HCT116 (cell line): ENCODE measurements around the gene RSPH4A. TPM values are rescaled to one million over a fixed set of nuclear protein-coding genes. Genes with fewer than 3 reads are reported as not detected.
"Not testable (repeated sequence)": the region's sequence is repeated elsewhere in the genome, so short reads cannot be mapped to it uniquely, and the experiment has no call there.

Experiments used
- ATAC-seq: fragments of 200-7000 bp; cut with Tn5 transposase; 2 replicates; pipeline ENCODE4 v1.9.1; 2020; ENCODE audit warnings: mild to moderate bottlenecking, moderate library complexity
- BruUV-seq: library from RNA; stranded (reverse); fragments of 400-500 nt; replicated peaks from 2 replicates; lab custom pipeline; 2021; lab: Mats Ljungman, UMichigan
- CTCF ChIA-PET: fragments of 300-600 bp; sonication (Branson Sonifier 250); formaldehyde crosslinking; loops from one replicate; lab custom pipeline; 2021; ENCODE audit warnings: antibody characterized with exemption; lab: Charles Lee
- POLR2A ChIA-PET: fragments of 300-600, 350-600 bp; sonication (Branson Sonifier 250); formaldehyde crosslinking; loops from one replicate; lab custom pipeline; 2021; ENCODE audit warnings: antibody characterized with exemption; lab: Charles Lee
- RAD21 ChIA-PET, 2 experiments: fragments of 300-600 bp; sonication (Branson Sonifier 250); formaldehyde crosslinking; loops; one replicate each; lab custom pipeline; 2023; ENCODE audit warnings: low total read pairs in 2 of 2; ENCODE audit not compliant: uncharacterized antibody in 2 of 2, unreplicated experiment in 2 of 2, low non-redundant PET in 1 of 2; lab: Charles Lee
- DNase-seq: peaks from one replicate; pipeline ENCODE4 v3.0.0-alpha.2; 2010; ENCODE audit warnings: low read depth, low spot score
- H2AFZ ChIP-seq: fragments of 200-600 bp; shearing (Covaris generic), sonication (generic); 2 replicates; pipeline ENCODE4 v1.6.1; 2017; ENCODE audit warnings: low read depth, mixed run types, mixed read lengths, antibody characterized with exemption, low read length; ENCODE audit not compliant: poor library complexity, severe bottlenecking
- H3K27ac ChIP-seq: 2 replicates; pipeline ENCODE4 v1.5.1; 2012; ENCODE audit warnings: low read depth, low read length
- H3K27me3 ChIP-seq: fragments of 200-600 bp; sonication (generic); 2 replicates; pipeline ENCODE4 v1.6.1; 2016; ENCODE audit warnings: mixed run types, low read length, mixed read lengths; ENCODE audit not compliant: insufficient read depth
- H3K36me3 ChIP-seq, 2 experiments: fragments of 200-500 bp in 1 of 2; fragments of 200-600 bp in 1 of 2; sonication (Bioruptor generic) in 1 of 2; sonication (generic) in 1 of 2; 2 replicates each; pipeline versions ENCODE4 v1.5.1 to v1.6.1; 2014 to 2016; ENCODE audit warnings: low read length in 2 of 2, inconsistent platforms in 1 of 2, mixed read lengths in 1 of 2, mixed run types in 1 of 2; ENCODE audit not compliant: insufficient read depth in 2 of 2, control insufficient read depth in 1 of 2
- H3K4me1 ChIP-seq, 2 experiments: fragments of 200-600 bp in 1 of 2; sonication (generic) in 1 of 2; 2 replicates each; pipeline versions ENCODE4 v1.5.1 to v1.6.1; 2012 to 2017; ENCODE audit warnings: low read length in 2 of 2, inconsistent platforms in 1 of 2, mild to moderate bottlenecking in 1 of 2, mixed read lengths in 1 of 2, mixed run types in 1 of 2, moderate library complexity in 1 of 2; ENCODE audit not compliant: insufficient read depth in 2 of 2, control insufficient read depth in 1 of 2
- H3K4me2 ChIP-seq: fragments of 200-600 bp; sonication (generic); 2 replicates; pipeline ENCODE4 v1.6.1; 2017; ENCODE audit warnings: mixed run types, low read length, mixed read lengths
- H3K4me3 ChIP-seq, 2 experiments: fragments of 200-600 bp in 1 of 2; sonication (generic) in 1 of 2; replicated peaks in 1 of 2; 2 replicates each; pipeline ENCODE4 v1.5.1; 2011 to 2016; ENCODE audit warnings: low read length in 2 of 2, control low read depth in 1 of 2, low read depth in 1 of 2, mild to moderate bottlenecking in 1 of 2, mixed read lengths in 1 of 2, mixed run types in 1 of 2
- H3K79me2 ChIP-seq: fragments of 200-600 bp; sonication (generic); 2 replicates; pipeline ENCODE4 v1.6.1; 2017; ENCODE audit warnings: mild to moderate bottlenecking, mixed run types, low read length, moderate library complexity, mixed read lengths; ENCODE audit not compliant: insufficient read depth
- H3K9ac ChIP-seq: fragments of 200-600 bp; sonication (generic); 2 replicates; pipeline ENCODE4 v1.6.1; 2016; ENCODE audit warnings: low read length, mixed read lengths
- H3K9me2 ChIP-seq: fragments of 200-600 bp; sonication (generic), shearing (Covaris generic); 2 replicates; pipeline ENCODE4 v1.6.1; 2017; ENCODE audit warnings: mixed run types, mild to moderate bottlenecking, moderate library complexity; ENCODE audit not compliant: insufficient read depth
- H3K9me3 ChIP-seq, 2 experiments: fragments of 200-500 bp in 1 of 2; fragments of 200-600 bp in 1 of 2; sonication (Bioruptor generic) in 1 of 2; sonication (generic) in 1 of 2; 2 replicates each; pipeline ENCODE4 v1.6.1; 2014 to 2017; ENCODE audit warnings: low read length in 2 of 2, mixed read lengths in 2 of 2, inconsistent platforms in 1 of 2, low read depth in 1 of 2, mild to moderate bottlenecking in 1 of 2, mixed run types in 1 of 2, moderate library complexity in 1 of 2; ENCODE audit not compliant: control insufficient read depth in 1 of 2, insufficient read depth in 1 of 2
- H4K20me1 ChIP-seq: fragments of 200-600 bp; sonication (generic), shearing (Covaris generic); 2 replicates; pipeline ENCODE4 v1.6.1; 2017; ENCODE audit warnings: mixed run types, mild to moderate bottlenecking, moderate library complexity; ENCODE audit not compliant: insufficient read depth
- ATF3 ChIP-seq: IDR thresholded peaks from 2 replicates; pipeline ENCODE4 v1.6.1; 2012
- CEBPB ChIP-seq: IDR thresholded peaks from 2 replicates; pipeline ENCODE4 v1.6.1; 2012; ENCODE audit warnings: low read depth
- CTCF ChIP-seq, 3 experiments: fragments of 200-600 bp in 1 of 3; sonication (generic) in 1 of 3; IDR thresholded peaks in 2 of 3; conservative IDR thresholded peaks in 1 of 3; 2 replicates each; pipeline ENCODE4 v1.5.1; 2012 to 2017; ENCODE audit warnings: low read depth in 2 of 3, low read length in 2 of 3, antibody characterized with exemption in 1 of 3, borderline replicate concordance in 1 of 3, control low read depth in 1 of 3, mild to moderate bottlenecking in 1 of 3, mixed read lengths in 1 of 3, mixed run types in 1 of 3, moderate library complexity in 1 of 3; ENCODE audit not compliant: insufficient read depth in 1 of 3
- EZH2 ChIP-seq: fragments of 200-600 bp; sonication (generic); IDR thresholded peaks from 2 replicates; pipeline ENCODE4 v1.6.1; 2017; ENCODE audit warnings: antibody characterized with exemption, mixed run types
- EZH2phosphoT487 ChIP-seq: fragments of 200-600 bp; IDR thresholded peaks from 2 replicates; pipeline ENCODE4 v1.6.1; 2018; ENCODE audit warnings: antibody characterized with exemption, borderline replicate concordance
- MAX ChIP-seq: IDR thresholded peaks from 2 replicates; pipeline ENCODE4 v1.6.1; 2012
- RAD21 ChIP-seq: IDR thresholded peaks from 2 replicates; pipeline ENCODE4 v1.6.1; 2012; ENCODE audit warnings: low read depth, mild to moderate bottlenecking
- REST ChIP-seq: IDR thresholded peaks from 2 replicates; pipeline ENCODE4 v1.6.1; 2012; ENCODE audit warnings: low read depth
- SRF ChIP-seq: IDR thresholded peaks from 2 replicates; pipeline ENCODE4 v1.6.1; 2012; ENCODE audit warnings: low read depth
- YY1 ChIP-seq: IDR thresholded peaks from 2 replicates; pipeline ENCODE4 v1.6.1; 2011; ENCODE audit warnings: low read length, low read depth, moderate library complexity, mild to moderate bottlenecking; ENCODE audit not compliant: insufficient replicate concordance; ENCODE audit errors: extremely low read depth
- intact Hi-C: fragments of 100-400 bp; cut with micrococcal nuclease; formaldehyde crosslinking; loops from 2 replicates; pipeline ENCODE4 v1.10.0; 2022
- total RNA-seq: library from RNA; stranded (reverse); gene quantifications from one replicate; pipeline ENCODE4 v1.2.1, GENCODE V29; 2021; ENCODE audit not compliant: unreplicated experiment

The RSPH4A gene
- total RNA-seq, 1 experiment from 2014 or later, result 0.27 TPM

- TF ChIP-seq REST (no peak), CEBPB (no peak), ATF3 (no peak), MAX (no peak), YY1 (no peak)
Observed at GRCh38 chr6:116662202-116662601, 45.9 kb downstream of the RSPH4A start (continued).

GRCh38 chr6:116663308-116663707, 47.0 kb downstream of the RSPH4A start:
- CTCF ChIA-PET, result no interaction called here
- H2AFZ ChIP-seq, result no peak overlapping the region
- H3K4me3 ChIP-seq, result no peak overlapping the region
- RAD21 ChIA-PET, result no interaction called here
- peaks cover 0 to 2% of the 10 kb centered on the region in 2 experiments; a peak in 1 of 4 replicates for H3K36me3 ChIP-seq
- H3K9me3 ChIP-seq, result no peaks in the 10 kb centered on the region
- intact Hi-C loops, result no loop called here
- peaks cover 96% of the 10 kb centered on the region for H3K79me2 ChIP-seq
- H3K27me3 ChIP-seq, result no peaks in the 10 kb centered on the region
- H3K9ac ChIP-seq, result no peak overlapping the region
- peaks cover 0 to 4% of the 10 kb centered on the region in 2 experiments; a peak in 2 of 4 replicates for H3K4me1 ChIP-seq
- DNase-seq (no peak), ATAC-seq (no peak)
- H3K9me2 ChIP-seq, result no peaks in the 10 kb centered on the region
- POLR2A ChIA-PET, result no interaction called here
- TF ChIP-seq EZH2, result no peak
- TF ChIP-seq SRF, result no peak
- TF ChIP-seq EZH2phosphoT487, result no peak
- no peak for TF ChIP-seq CTCF (IDR thresholded peaks at IDR 0.05 in 2 of 3, conservative IDR thresholded peaks at IDR 0.05 in 1 of 3; ENCODE audit: borderline replicate concordance in 1 of 3, insufficient read depth in 1 of 3, low read depth in 2 of 3, low read length in 2 of 3)
- TF ChIP-seq RAD21, result no peak
- no TSS peak for BruUV-seq
- H4K20me1 ChIP-seq, result no peaks in the 10 kb centered on the region
- no peak overlapping the region for H3K27ac ChIP-seq
- H3K4me2 ChIP-seq, result no peak overlapping the region

GRCh38 chr6:116664169-116664568, 47.9 kb downstream of the RSPH4A start:
- H3K27me3 ChIP-seq, H3K9ac ChIP-seq, H2AFZ ChIP-seq, H3K9me3 ChIP-seq, H3K4me2 ChIP-seq, POLR2A ChIA-PET, BruUV-seq, RAD21 ChIA-PET, H3K27ac ChIP-seq, H3K9me2 ChIP-seq, H3K4me3 ChIP-seq, H4K20me1 ChIP-seq, H3K4me1 ChIP-seq, intact Hi-C loops, ATAC-seq, H3K36me3 ChIP-seq, DNase-seq: not testable (repeated sequence)
- CTCF ChIA-PET, result interaction anchor here (2.1 kb wide), 1 partner anchor 395 kb away, joined by 5 read pairs; no protein-coding TSS in a partner anchor
- H3K79me2 ChIP-seq, result peaks cover 93% of the 10 kb centered on the region
